ENCODE results near the gene SPINK9. TPM values are rescaled to one million over a fixed set of nuclear protein-coding genes. Genes with fewer than 3 reads are reported as not detected.

The SPINK9 gene
- total RNA-seq, 1 experiment from 2014 or later: not detected

- DNase-seq (ENCODE audit: low read depth): no peak
- in situ Hi-C loops (cut with HindIII; ENCODE audit: low pct_unique_long_range_greater_than_20kb, low sequenced_read_pairs): no loop called here
Observed at GRCh38 chr5:148347706-148348105, 12.3 kb downstream of the SPINK9 start.

GRCh38 chr5:148352696-148353095 lies 17.3 kb downstream of the SPINK9 start:
- no peak for DNase-seq (ENCODE audit: low read depth)
- in situ Hi-C loops (cut with HindIII; ENCODE audit: low pct_unique_long_range_greater_than_20kb, low sequenced_read_pairs): no loop called here

- DNase-seq (ENCODE audit: low read depth): no peak
- in situ Hi-C loops (cut with HindIII; ENCODE audit: low pct_unique_long_range_greater_than_20kb, low sequenced_read_pairs): no loop called here
Observed at GRCh38 chr5:148353634-148354033, 18.3 kb downstream of the SPINK9 start.

GRCh38 chr5:148364343-148364742 lies 29.0 kb downstream of the SPINK9 start:
- DNase-seq (ENCODE audit: low read depth): no peak
- in situ Hi-C loops (cut with HindIII; ENCODE audit: low pct_unique_long_range_greater_than_20kb, low sequenced_read_pairs): no loop called here

GRCh38 chr5:148368299-148368698 lies 32.9 kb downstream of the SPINK9 start:
- in situ Hi-C loops (cut with HindIII; ENCODE audit: low pct_unique_long_range_greater_than_20kb, low sequenced_read_pairs): no loop called here
- no peak for DNase-seq (ENCODE audit: low read depth)

GRCh38 chr5:148372166-148372725 lies 36.9 kb downstream of the SPINK9 start:
- no peak for DNase-seq (ENCODE audit: low read depth)
- in situ Hi-C loops (cut with HindIII; ENCODE audit: low pct_unique_long_range_greater_than_20kb, low sequenced_read_pairs): no loop called here

- no peak for DNase-seq (ENCODE audit: low read depth)
- in situ Hi-C loops (cut with HindIII; ENCODE audit: low pct_unique_long_range_greater_than_20kb, low sequenced_read_pairs): no loop called here
Observed at GRCh38 chr5:148372893-148373292, 37.5 kb downstream of the SPINK9 start.

GRCh38 chr5:148374690-148375360 lies 39.5 kb downstream of the SPINK9 start:
- in situ Hi-C loops (cut with HindIII; ENCODE audit: low pct_unique_long_range_greater_than_20kb, low sequenced_read_pairs): no loop called here
- DNase-seq (ENCODE audit: low read depth): peak; percentile 36

- DNase-seq (ENCODE audit: low read depth): no peak
- in situ Hi-C loops (cut with HindIII; ENCODE audit: low pct_unique_long_range_greater_than_20kb, low sequenced_read_pairs): no loop called here
Observed at GRCh38 chr5:148376198-148376597, 40.8 kb downstream of the SPINK9 start.

- DNase-seq (ENCODE audit: low read depth): no peak
Observed at GRCh38 chr5:148378670-148379069, 43.3 kb downstream of the SPINK9 start.

GRCh38 chr5:148379340-148379739 lies 44.0 kb downstream of the SPINK9 start:
- DNase-seq (ENCODE audit: low read depth): no peak
- in situ Hi-C loops (cut with HindIII; ENCODE audit: low pct_unique_long_range_greater_than_20kb, low sequenced_read_pairs): no loop called here

More at GRCh38 chr5:148378670-148379069, 43.3 kb downstream of the SPINK9 start:
- in situ Hi-C loops (cut with HindIII; ENCODE audit: low pct_unique_long_range_greater_than_20kb, low sequenced_read_pairs): no loop called here

- no peak for DNase-seq (ENCODE audit: low read depth)
- in situ Hi-C loops (cut with HindIII; ENCODE audit: low pct_unique_long_range_greater_than_20kb, low sequenced_read_pairs): no loop called here
Observed at GRCh38 chr5:148381906-148382305, 46.5 kb downstream of the SPINK9 start.

GRCh38 chr5:148382961-148383360 lies 47.6 kb downstream of the SPINK9 start:
- no peak for DNase-seq (ENCODE audit: low read depth)
- in situ Hi-C loops (cut with HindIII; ENCODE audit: low pct_unique_long_range_greater_than_20kb, low sequenced_read_pairs): no loop called here

- DNase-seq (ENCODE audit: low read depth): peak; percentile 94
- in situ Hi-C loops (cut with HindIII; ENCODE audit: low pct_unique_long_range_greater_than_20kb, low sequenced_read_pairs): no loop called here
Observed at GRCh38 chr5:148383564-148384379, 48.4 kb downstream of the SPINK9 start, which contains the start of gene FBXO38. Gene FBXO38, plus strand, starts transcription at chr5:148383958. Its CDS starts 10,819 bp downstream, at chr5:148394777.

GRCh38 chr5:148384380-148384737 lies 49.0 kb downstream of the SPINK9 start:
- in situ Hi-C loops (cut with HindIII; ENCODE audit: low pct_unique_long_range_greater_than_20kb, low sequenced_read_pairs): no loop called here
- DNase-seq (ENCODE audit: low read depth): no peak

- in situ Hi-C loops (cut with HindIII; ENCODE audit: low pct_unique_long_range_greater_than_20kb, low sequenced_read_pairs): no loop called here
- no peak for DNase-seq (ENCODE audit: low read depth)
Observed at GRCh38 chr5:148385094-148385493, 49.7 kb downstream of the SPINK9 start.

- in situ Hi-C loops (cut with HindIII; ENCODE audit: low pct_unique_long_range_greater_than_20kb, low sequenced_read_pairs): no loop called here
- DNase-seq (ENCODE audit: low read depth): no peak
Observed at GRCh38 chr5:148386041-148386440, 50.7 kb downstream of the SPINK9 start.

- DNase-seq (ENCODE audit: low read depth): no peak
- in situ Hi-C loops (cut with HindIII; ENCODE audit: low pct_unique_long_range_greater_than_20kb, low sequenced_read_pairs): no loop called here
Observed at GRCh38 chr5:148387325-148387724, 52.0 kb downstream of the SPINK9 start.

- in situ Hi-C loops (cut with HindIII; ENCODE audit: low pct_unique_long_range_greater_than_20kb, low sequenced_read_pairs): no loop called here
- DNase-seq (ENCODE audit: low read depth): no peak
Observed at GRCh38 chr5:148388696-148389095, 53.3 kb downstream of the SPINK9 start.

All from Caki2 (cell line).